Effector memory CD8-positive, alpha-beta T cell (primary cell): Measurements from ENCODE around the gene ZNF554.

Source experiments
- ATAC-seq: fragments of 150-1000 bp; cut with Tn5 transposase; replicated peaks from 2 replicates; pipeline ENCODE4 v1.10.0; 2021; ENCODE audit warnings: mild to moderate bottlenecking, moderate library complexity
- DNase-seq, 3 experiments: peaks; one replicate each; pipeline ENCODE4 v3.0.0; 2021
- H3K27ac Mint-ChIP-seq, 2 donors: one replicate each; pipeline ENCODE4 v1.8.0; 2022; ENCODE audit warnings: mild to moderate bottlenecking in 2 of 2, mixed read lengths in 2 of 2, moderate library complexity in 2 of 2
- H3K27me3 Mint-ChIP-seq, 2 donors: one replicate each; pipeline ENCODE4 v1.8.0; 2022; ENCODE audit warnings: mixed read lengths in 2 of 2
- H3K36me3 Mint-ChIP-seq: one replicate; pipeline ENCODE4 v1.8.0; 2022; ENCODE audit warnings: mild to moderate bottlenecking, moderate library complexity, mixed read lengths; ENCODE audit not compliant: insufficient read depth
- H3K4me1 Mint-ChIP-seq, 2 donors: one replicate each; pipeline ENCODE4 v1.8.0; 2022; ENCODE audit warnings: low read depth in 2 of 2, mixed read lengths in 2 of 2
- H3K4me3 Mint-ChIP-seq, 2 donors: one replicate each; pipeline ENCODE4 v1.8.0; 2022; ENCODE audit warnings: mild to moderate bottlenecking in 2 of 2, mixed read lengths in 2 of 2, moderate library complexity in 2 of 2
- H3K9me3 Mint-ChIP-seq, 2 donors: one replicate each; pipeline ENCODE4 v1.8.0; 2022; ENCODE audit warnings: mixed read lengths in 2 of 2

ZNF554 gene

DNA sequence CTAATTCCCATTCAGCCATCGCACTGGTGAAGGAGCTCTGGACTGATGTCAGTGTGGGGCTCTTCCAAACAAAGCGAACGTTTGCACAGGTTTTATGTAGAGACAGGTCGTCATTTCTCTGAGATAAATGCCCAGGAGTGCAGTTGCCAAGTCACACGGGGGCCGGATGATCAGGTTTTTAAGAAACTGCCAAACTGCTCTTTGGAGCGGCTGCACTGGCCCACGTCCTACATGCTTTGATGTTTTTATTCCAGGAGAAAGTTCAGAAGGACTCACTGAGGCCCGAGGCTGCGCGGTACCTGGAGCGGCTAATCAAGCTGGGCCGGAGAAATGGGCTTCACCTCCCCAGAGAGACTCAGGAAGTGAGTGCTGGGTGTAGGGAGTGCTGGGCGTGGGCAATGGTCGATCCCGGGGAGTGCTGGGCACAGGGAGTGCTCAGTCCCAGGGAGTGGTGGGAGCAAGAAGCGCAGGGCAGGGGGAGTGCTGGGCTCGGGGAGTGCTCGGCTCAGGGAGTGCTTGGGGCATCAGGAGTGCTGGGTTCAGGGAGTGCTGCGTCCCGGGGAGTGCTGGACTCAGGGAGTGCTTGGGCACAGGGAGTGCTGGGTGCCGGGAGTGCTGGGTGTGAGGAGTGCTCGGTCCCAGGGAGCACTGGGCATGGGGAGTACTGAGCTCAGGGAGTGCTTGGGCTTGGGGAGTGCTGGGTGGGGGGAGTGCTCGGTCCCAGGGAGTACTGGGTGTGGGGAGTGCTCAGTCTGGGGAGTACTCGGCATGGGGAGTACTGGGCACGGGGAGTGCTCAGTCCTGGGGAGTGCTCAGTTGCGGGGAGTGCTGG lies 23.6 kb upstream of the ZNF554 start:
- Mint-ChIP-seq H3K27me3 (no peaks in the 10 kb centered on the region), H3K9me3 (no peaks in the 10 kb centered on the region), H3K36me3 (peaks cover 12% of the 10 kb centered on the region), H3K4me3 (no peak overlapping the region), H3K27ac (no peak overlapping the region), H3K4me1 (peaks cover 0 to 2% of the 10 kb centered on the region in 2 donors)
- DNase-seq (no peak), ATAC-seq (no peak)

DNA sequence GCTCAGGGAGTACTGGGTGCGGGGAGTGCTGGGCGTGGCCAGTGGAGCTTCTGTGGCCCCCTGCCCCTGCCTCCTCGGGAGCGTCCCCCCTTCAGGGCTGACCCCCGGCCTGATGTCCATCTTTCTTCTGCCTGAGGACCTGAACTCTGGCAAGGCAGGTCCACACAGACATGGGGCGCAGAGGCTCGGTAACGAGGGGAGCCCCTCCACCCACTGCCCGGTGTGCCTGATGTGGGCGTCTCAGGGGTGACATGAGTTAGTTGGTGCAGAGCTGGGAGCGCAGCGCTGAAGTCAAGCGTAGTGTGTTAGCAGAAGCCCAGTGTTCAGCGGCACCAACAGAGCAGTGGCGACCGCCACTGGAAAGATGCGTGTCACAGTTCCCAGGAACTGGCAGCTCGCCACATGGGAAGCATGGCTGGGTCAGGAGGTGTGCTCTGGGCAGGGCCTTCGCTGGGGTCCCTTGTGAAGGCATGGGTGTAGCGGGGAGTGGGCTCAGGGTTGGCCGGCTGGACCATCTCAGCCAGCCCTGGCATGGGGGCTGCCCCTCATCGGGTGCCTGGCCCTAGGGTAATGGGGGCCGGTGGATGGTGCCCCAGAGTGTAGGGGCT lies 22.9 kb upstream of the ZNF554 start:
- Mint-ChIP-seq H3K27me3 (no peaks in the 10 kb centered on the region), H3K4me1 (peaks cover 0 to 2% of the 10 kb centered on the region in 2 donors), H3K36me3 (peaks cover 12% of the 10 kb centered on the region), H3K9me3 (no peaks in the 10 kb centered on the region), H3K4me3 (no peak overlapping the region), H3K27ac (no peak overlapping the region)
- ATAC-seq (no peak), DNase-seq (no peak)

DNA sequence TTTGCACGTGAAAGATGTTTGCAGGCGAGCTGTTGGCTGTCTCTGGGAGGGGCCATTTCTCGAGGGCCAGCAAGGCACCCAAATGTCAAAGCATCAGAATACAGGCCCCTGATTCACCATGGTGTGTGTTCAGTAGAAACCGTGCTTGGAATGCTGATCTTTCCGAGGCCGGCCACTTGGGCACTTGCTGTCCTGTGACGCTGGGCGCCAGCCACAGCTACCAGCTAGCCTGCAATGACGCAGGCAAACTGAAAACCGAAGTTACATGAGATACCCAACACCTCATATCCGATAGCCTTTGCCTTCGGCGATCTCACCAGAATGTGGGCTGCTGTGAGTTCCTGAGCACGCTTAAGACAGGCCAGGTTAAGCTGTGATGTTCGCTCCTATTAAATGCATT lies 22.4 kb upstream of the ZNF554 start:
- no peak overlapping the region for H3K4me3 Mint-ChIP-seq
- ATAC-seq (no peak), DNase-seq (no peak)
- no peak overlapping the region for H3K27ac Mint-ChIP-seq
- peaks cover 8% of the 10 kb centered on the region for H3K36me3 Mint-ChIP-seq
- H3K9me3 Mint-ChIP-seq, result no peaks in the 10 kb centered on the region
- no peaks in the 10 kb centered on the region for H3K27me3 Mint-ChIP-seq
- H3K4me1 Mint-ChIP-seq, result no peaks in the 10 kb centered on the region

DNA sequence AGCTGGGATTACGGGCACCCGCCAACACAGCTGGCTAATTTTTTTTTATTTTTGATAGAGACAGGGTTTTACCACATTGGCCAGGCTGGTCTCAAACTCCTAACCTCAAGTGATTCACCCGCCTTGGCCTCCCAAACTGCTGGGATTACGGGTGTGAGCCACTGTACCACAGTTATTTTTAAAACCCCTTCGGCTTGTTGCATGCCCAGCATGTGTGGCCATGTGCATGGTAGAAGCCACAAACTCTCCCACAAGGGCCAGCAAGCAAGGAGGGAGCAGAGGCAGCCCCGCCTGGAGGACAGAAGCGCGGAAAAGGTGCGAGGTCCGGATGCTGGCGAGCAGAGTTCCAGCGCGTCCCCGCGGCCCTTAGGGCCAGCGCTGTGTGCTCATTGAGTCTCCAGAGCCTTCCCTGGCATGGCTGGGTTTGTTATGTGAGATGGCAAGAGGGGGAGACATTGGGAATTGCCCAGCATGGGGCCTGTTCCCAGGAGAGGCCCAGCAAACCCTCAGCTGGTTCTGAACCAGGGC lies 21.4 kb upstream of the ZNF554 start:
- H3K27me3 Mint-ChIP-seq, result no peaks in the 10 kb centered on the region

DNA sequence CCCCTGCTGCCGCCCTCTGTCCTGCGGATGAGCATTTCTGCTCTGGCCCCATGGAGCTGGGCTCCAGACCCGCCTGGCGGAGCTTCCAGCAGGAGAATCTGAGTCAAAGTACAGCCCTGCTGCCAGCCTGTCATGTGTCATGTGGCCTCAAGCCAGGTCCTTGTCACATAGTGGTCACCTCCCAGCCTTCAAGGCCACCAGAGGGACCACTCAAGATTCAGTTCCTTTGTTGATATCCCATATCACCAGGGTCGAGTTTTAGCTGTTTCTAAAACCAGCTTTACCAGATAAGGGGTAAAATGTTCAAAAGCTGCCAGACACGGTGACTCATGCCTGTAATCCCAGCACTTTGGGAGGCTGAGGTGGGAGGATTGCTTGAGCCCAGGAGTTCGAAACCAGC lies 20.9 kb upstream of the ZNF554 start:
- Mint-ChIP-seq H3K36me3 (peaks cover 13% of the 10 kb centered on the region), H3K27ac (no peak overlapping the region), H3K9me3 (no peaks in the 10 kb centered on the region), H3K4me1 (peaks cover 0 to 1% of the 10 kb centered on the region in 2 donors), H3K27me3 (no peaks in the 10 kb centered on the region), H3K4me3 (no peak overlapping the region)
- ATAC-seq (no peak), DNase-seq (no peak)

More for the DNA sequence above, 21.4 kb upstream of the ZNF554 start:
- no peak overlapping the region for H3K27ac Mint-ChIP-seq
- no peak overlapping the region for H3K4me3 Mint-ChIP-seq
- no peaks in the 10 kb centered on the region for H3K4me1 Mint-ChIP-seq
- ATAC-seq (no peak), DNase-seq (no peak)
- peaks cover 13% of the 10 kb centered on the region for H3K36me3 Mint-ChIP-seq
- H3K9me3 Mint-ChIP-seq, result no peaks in the 10 kb centered on the region

DNA sequence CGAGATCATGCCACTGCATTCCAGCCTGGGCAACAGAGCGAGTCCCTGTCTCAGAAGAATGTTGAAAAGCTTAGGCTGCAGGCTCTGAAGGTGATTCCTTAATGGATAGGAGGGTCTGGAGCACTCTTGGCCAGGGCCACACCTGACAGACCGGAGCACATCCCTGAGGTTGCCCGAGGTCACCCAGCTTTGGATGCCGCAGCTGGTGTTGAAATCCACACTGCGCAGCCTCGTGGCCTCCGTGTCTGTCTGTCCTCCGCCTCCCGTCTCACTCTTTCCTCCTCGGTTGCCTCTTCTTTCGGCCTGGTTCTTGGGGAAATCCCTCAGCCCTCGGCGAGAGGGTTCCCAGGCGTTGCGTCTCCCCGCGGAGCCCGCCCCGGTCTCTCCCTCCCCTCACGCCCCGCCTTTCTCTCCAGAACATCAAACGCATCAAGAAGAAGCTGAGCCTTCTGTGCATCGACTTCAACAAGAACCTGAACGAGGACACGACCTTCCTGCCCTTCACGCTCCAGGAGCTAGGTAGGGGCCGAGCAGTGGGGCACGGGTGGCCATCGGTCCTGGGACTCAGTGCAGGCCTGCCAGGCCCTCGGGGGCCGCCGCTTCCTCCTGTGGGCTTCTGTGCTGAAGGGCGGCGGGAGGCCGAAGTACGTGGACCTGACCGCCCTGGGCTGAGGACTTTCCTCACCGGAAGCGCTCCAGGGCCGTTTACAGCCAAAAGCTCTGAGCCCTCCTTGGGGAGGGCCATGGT lies 20.2 kb upstream of the ZNF554 start:
- DNase-seq, result no peak
- no peak overlapping the region for H3K27ac Mint-ChIP-seq
- ATAC-seq, result no peak
- no peak overlapping the region for H3K4me3 Mint-ChIP-seq
- no peaks in the 10 kb centered on the region for H3K27me3 Mint-ChIP-seq
- H3K36me3 Mint-ChIP-seq, result peaks cover 10% of the 10 kb centered on the region
- H3K9me3 Mint-ChIP-seq, result no peaks in the 10 kb centered on the region
- H3K4me1 Mint-ChIP-seq, result peaks cover 0 to 4% of the 10 kb centered on the region in 2 donors

DNA sequence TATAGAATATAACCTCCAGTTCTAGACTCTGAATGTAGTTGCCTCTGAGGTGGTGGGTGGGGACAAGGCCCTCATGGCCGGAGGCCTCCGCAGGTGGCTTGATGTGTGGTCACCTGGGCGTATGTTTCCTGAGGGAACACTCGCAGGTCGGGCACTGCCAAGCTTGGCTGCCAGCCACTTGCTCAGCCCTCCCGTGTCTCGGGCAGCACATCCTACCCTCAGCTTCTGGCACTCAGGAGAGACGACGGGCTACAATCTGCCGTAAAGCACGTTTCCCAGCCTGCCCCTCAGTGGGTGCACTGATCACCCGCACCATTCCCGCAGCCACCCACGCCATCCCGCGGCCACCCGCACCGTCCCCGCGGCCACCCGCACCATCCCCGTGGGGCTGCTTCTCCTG lies 19.2 kb upstream of the ZNF554 start:
- DNase-seq, result no peak
- peaks cover 0 to 4% of the 10 kb centered on the region in 2 donors for H3K4me1 Mint-ChIP-seq
- H3K27me3 Mint-ChIP-seq, result no peaks in the 10 kb centered on the region
- no peak overlapping the region for H3K27ac Mint-ChIP-seq
- no peak for ATAC-seq
- H3K4me3 Mint-ChIP-seq, result no peak overlapping the region
- peaks cover 10% of the 10 kb centered on the region for H3K36me3 Mint-ChIP-seq
- no peaks in the 10 kb centered on the region for H3K9me3 Mint-ChIP-seq

DNA sequence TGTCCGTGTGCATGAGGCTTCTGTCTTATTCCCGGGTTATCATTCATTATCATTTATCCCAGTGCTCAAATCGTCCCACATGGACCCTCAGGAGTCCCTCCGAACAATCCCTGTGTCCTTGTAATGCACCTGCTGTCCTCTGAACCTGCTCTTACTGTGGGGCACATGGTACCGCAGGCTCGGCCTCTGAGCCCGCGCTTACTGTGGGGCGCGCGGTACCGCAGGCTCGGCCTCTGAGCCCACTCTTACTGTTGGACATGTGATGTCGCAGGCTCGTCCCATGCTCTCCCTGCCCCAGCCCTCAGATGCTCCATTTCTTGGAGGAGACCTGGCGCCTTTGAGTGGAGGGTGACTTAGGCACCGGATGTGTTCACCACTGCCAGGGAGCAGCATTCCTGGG lies 16.8 kb upstream of the ZNF554 start:
- Mint-ChIP-seq H3K27me3 (no peaks in the 10 kb centered on the region), H3K9me3 (no peaks in the 10 kb centered on the region), H3K36me3 (peaks cover 10% of the 10 kb centered on the region), H3K27ac (no peak overlapping the region), H3K4me1 (peaks cover 0 to 4% of the 10 kb centered on the region in 2 donors), H3K4me3 (no peak overlapping the region)
- DNase-seq (no peak), ATAC-seq (no peak)

DNA sequence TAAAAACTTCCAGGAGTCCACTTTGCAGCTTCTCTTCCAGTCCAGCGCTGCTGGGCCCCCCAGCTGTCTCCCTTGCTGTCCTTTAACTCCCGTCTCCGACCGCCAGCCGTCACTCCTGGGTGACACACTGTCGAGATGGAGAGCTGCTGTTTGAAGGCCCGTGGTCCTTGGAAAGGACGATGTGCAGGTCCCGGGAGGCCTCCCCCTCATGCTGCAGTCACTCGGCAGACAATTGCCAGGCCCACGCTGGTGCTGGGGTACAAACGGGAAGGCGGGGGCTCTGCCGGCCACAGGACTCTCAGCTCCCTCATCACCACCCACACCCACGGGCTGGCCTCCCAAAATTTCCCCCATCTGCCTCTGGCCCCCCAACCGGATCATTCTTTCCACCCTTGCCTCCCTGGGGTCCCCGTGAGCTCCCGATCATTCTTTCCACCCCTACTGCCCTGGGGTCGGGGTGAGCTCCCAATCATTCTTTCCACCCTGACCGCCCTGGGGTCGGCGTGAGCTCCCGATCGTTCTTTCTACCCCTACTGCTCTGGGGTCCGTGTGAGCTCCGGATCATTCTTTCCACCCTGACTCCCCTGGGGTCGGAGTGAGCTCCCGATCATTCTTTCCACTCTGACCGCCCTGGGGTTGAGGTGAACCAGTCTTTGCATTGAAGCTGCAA lies 16.0 kb upstream of the ZNF554 start:
- Mint-ChIP-seq H3K4me1 (peaks cover 0 to 4% of the 10 kb centered on the region in 2 donors), H3K27me3 (no peaks in the 10 kb centered on the region), H3K9me3 (no peaks in the 10 kb centered on the region), H3K36me3 (peaks cover 13% of the 10 kb centered on the region), H3K27ac (peak overlapping the region in 1 of 2 donors; percentile 73), H3K4me3 (no peak overlapping the region)
- DNase-seq (no peak), ATAC-seq (no peak)

DNA sequence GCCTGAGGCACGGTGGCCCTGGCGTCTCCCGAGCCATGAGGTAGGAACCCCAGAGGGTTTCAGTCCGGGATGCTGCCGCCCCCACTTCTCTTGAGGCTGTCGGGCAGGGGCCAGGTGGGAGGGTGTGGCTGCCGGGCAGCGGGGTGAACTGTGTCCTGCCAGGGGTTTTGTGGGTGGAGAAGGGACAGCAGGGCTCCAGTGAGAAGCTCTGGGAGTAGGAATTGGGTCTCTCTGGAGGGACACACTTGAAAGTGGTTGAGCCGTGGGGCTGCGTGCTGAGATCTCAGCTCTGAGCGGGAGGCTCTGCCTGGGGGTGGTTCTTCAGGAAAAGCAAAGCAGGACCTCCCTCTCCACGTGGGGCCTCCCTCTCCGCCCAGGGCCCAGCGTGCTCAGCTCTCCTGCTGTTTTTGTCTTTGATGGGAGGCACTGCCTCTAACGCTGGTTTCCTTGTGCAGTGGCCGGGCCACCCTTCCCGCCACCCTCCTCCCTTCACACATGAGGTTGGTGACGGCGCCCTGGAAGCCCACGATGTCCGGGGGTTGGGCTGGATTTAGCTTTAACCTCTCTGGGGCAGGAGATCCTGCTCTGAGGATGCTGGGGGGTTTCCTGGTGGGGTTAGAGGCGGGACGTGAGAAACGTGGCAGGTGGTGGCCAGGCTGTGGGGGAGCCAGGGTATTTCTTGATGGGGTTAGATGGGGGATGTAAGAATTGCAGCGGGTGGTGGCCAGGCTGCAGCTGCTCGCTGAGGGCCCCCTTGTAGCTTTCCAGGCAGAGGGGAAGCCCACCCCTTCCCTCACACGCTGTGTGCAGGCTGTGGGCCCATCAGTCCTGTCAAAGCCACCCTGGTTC lies 15.3 kb upstream of the ZNF554 start:
- H3K4me1 Mint-ChIP-seq, result peaks cover 0 to 4% of the 10 kb centered on the region in 2 donors
- ATAC-seq (no peak), DNase-seq (no peak)
- H3K9me3 Mint-ChIP-seq, result no peaks in the 10 kb centered on the region
- peak overlapping the region in 1 of 2 donors; percentile 73 for H3K27ac Mint-ChIP-seq
- H3K36me3 Mint-ChIP-seq, result peaks cover 18% of the 10 kb centered on the region
- no peak overlapping the region for H3K4me3 Mint-ChIP-seq
- H3K27me3 Mint-ChIP-seq, result no peaks in the 10 kb centered on the region

DNA sequence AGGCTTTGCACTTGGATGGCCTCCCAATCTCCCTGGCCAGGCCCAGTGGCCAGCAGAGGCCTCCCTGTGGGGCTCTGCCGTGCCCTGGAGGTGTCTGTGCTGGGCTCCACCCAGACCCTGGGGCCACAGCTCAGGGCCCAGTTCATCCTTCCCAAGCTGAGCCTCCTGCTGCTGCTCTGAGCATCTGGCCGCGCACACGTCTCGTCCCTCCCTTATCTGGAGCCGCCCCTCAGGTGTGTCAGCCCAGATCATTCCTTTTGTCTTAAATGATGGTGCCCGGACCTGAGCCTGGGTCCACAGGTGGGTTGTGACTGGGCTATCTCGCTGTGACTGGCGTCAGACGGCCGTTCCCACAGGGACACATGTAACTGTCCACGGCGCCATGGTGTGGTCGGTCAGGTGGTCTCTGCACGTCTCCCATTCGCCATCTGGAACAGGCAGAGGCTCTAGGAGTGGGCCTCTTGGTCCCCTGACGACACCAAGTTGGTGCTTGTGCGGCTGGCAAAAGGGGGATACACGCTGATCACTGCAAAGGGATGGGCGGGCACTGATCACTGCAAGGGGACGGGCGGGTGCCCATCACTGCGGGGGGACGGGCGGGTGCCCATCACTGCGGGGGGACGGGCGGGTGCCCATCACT lies 14.3 kb upstream of the ZNF554 start:
- Mint-ChIP-seq H3K4me3 (no peak overlapping the region), H3K9me3 (no peaks in the 10 kb centered on the region), H3K27me3 (no peaks in the 10 kb centered on the region), H3K4me1 (peaks cover 0 to 4% of the 10 kb centered on the region in 2 donors), H3K36me3 (peaks cover 18% of the 10 kb centered on the region), H3K27ac (no peak overlapping the region)
- DNase-seq (no peak), ATAC-seq (no peak)

DNA sequence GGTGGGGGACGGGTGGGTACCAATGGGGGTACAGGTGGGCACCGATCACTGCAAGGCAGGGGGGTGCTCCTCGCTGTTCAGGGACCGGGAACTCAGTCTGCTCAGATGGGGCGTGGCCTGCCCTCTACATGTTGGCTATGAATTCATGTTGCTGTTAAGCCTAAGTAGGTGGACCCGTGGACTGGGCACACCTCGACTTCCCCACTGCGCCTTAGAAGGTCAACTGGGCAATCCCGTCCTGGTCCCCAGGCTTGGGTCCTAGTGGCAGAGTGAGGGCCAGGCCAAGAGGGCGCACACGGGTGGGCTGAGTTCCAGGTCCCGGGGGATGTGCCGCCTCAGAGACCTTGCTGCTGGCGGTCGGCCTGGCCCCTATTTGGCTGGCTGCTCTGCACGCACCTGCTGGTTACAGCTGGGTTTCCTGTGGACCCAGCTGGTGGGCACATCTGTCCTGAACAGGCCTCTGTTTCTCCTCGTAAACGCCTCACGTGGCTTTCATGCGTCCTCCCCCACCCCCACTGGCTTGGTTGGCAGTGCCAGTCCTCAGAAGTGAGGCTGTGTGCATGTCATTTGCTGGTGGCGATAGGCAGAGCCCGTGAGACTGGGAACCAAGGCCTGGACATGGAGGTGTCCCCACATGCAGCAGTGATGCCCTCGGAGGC lies 13.5 kb upstream of the ZNF554 start:
- H3K9me3 Mint-ChIP-seq, result no peaks in the 10 kb centered on the region

More for the DNA sequence above, 13.5 kb upstream of the ZNF554 start:
- Mint-ChIP-seq H3K27ac (no peak overlapping the region), H3K4me3 (no peak overlapping the region), H3K27me3 (no peaks in the 10 kb centered on the region), H3K36me3 (peaks cover 12% of the 10 kb centered on the region), H3K4me1 (peaks cover 0 to 4% of the 10 kb centered on the region in 2 donors)
- no peak for ATAC-seq
- no peak for DNase-seq
